Brain microvascular endothelial cell (primary cell): ENCODE results near the gene PLCB1.
"Not testable (repeated sequence)": the region's sequence is repeated elsewhere in the genome, so short reads cannot be mapped to it uniquely, and the experiment has no call there.

Source experiments
- DNase-seq: peaks from one replicate; pipeline ENCODE4 v3.0.0-alpha.2; 2020
- H3K27ac ChIP-seq: fragments of 250-450 bp; sonication (Bioruptor Pico); 2 replicates; pipeline ENCODE4 v1.5.1; 2020; ENCODE audit warnings: mild to moderate bottlenecking, moderate library complexity
- H3K27me3 ChIP-seq: fragments of 250-450 bp; sonication (Bioruptor Pico); replicated peaks from 2 replicates; pipeline ENCODE4 v1.5.1; 2020; ENCODE audit warnings: mild to moderate bottlenecking
- H3K36me3 ChIP-seq: fragments of 250-450 bp; sonication (Bioruptor Pico); replicated peaks from 2 replicates; pipeline ENCODE4 v1.5.1; 2020; ENCODE audit warnings: mild to moderate bottlenecking
- H3K4me3 ChIP-seq: 2 replicates; pipeline ENCODE4 v1.5.1; 2011; ENCODE audit warnings: low read depth, mild to moderate bottlenecking, control low read depth, low read length, moderate library complexity
- in situ Hi-C: cut with HindIII; loops from 2 replicates; pipeline ENCODE4 v1.10.0; 2017; ENCODE audit warnings: low sequenced_read_pairs, low pct_ligation_motif_present
- TF ChIP-seq, protein P1 (sequence below): IDR thresholded peaks from 2 replicates; pipeline ENCODE4 v1.5.1; 2011; ENCODE audit warnings: low read depth, mild to moderate bottlenecking, moderate library complexity, low read length, control low read depth, inconsistent platforms; ENCODE audit errors: missing control alignments

Gene PLCB1

DNA sequence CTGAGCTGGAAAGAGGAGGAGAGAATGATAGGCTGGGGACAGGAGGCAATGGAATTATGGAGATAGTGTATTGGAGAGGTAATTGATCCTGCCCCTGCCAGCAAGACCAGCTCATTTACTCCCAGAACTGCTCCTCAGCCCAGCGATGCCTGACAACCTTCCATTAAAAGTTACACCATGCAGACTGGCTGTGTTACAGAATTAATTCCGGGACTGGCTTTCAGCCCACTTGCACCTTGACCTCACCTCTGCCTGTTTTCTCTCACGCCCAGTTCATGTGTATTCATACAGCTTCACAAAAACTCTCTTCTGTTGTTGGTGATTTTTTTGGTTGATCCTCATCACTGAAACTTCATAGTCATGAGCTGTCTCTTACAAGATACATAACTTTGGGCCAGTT, 207.3 kb downstream of the PLCB1 start:
- TF ChIP-seq, protein P1, sequence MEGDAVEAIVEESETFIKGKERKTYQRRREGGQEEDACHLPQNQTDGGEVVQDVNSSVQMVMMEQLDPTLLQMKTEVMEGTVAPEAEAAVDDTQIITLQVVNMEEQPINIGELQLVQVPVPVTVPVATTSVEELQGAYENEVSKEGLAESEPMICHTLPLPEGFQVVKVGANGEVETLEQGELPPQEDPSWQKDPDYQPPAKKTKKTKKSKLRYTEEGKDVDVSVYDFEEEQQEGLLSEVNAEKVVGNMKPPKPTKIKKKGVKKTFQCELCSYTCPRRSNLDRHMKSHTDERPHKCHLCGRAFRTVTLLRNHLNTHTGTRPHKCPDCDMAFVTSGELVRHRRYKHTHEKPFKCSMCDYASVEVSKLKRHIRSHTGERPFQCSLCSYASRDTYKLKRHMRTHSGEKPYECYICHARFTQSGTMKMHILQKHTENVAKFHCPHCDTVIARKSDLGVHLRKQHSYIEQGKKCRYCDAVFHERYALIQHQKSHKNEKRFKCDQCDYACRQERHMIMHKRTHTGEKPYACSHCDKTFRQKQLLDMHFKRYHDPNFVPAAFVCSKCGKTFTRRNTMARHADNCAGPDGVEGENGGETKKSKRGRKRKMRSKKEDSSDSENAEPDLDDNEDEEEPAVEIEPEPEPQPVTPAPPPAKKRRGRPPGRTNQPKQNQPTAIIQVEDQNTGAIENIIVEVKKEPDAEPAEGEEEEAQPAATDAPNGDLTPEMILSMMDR = no peak
- no peak overlapping the region for H3K4me3 ChIP-seq
- in situ Hi-C loops = no loop called here
- H3K36me3 ChIP-seq = no peaks in the 10 kb centered on the region
- H3K27ac ChIP-seq = no peak overlapping the region
- DNase-seq = no peak
- H3K27me3 ChIP-seq = no peaks in the 10 kb centered on the region

DNA sequence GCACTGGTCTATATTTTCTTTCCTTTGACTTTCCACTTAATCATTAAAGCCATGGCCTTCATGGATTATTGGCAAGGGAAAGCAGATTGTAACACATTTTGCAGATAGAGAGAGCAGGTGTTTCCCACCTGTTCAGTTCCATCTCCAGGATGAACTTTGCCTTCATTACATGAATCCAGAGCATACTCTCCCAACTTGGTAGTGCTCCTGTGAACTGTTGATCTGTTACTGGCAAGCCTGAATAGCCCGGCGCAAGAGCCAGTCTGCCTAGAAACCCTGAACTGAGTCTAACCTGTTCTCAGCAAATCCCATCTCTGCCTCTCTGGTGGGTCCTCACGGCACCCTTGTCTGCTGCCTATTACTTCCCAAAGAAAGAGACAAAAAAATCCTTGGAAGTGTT, 210.3 kb downstream of the PLCB1 start:
- TF ChIP-seq, protein P1 = no peak
- Histone ChIP-seq H3K4me3 (no peak overlapping the region), H3K36me3 (no peaks in the 10 kb centered on the region), H3K27me3 (no peaks in the 10 kb centered on the region), H3K27ac (no peak overlapping the region)
- DNase-seq = no peak
- in situ Hi-C loops = no loop called here

DNA sequence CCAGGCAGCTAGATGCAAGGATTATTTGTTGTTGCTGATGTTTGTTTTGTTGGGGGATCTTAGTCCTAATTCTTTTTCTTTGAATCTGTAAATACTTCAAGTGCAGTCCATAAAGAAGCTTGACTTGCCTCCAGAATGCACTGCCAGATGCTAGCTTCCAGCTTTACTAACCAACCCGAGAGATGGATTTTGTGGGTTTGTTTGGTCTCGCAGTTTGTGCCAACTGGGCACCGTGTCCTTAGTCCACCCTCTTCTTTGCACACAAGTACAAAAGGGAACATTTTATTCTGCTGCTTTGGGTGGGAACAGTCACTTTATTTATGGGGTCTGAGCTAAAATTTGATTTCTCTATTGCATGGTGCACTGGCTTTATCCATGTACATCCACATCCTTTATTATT, 212.0 kb downstream of the PLCB1 start:
- H3K27me3 ChIP-seq = no peaks in the 10 kb centered on the region
- H3K4me3 ChIP-seq = no peak overlapping the region
- no peak overlapping the region for H3K27ac ChIP-seq
- no peaks in the 10 kb centered on the region for H3K36me3 ChIP-seq
- DNase-seq = no peak
- in situ Hi-C loops = no loop called here
- TF ChIP-seq, protein P1 = no peak

DNA sequence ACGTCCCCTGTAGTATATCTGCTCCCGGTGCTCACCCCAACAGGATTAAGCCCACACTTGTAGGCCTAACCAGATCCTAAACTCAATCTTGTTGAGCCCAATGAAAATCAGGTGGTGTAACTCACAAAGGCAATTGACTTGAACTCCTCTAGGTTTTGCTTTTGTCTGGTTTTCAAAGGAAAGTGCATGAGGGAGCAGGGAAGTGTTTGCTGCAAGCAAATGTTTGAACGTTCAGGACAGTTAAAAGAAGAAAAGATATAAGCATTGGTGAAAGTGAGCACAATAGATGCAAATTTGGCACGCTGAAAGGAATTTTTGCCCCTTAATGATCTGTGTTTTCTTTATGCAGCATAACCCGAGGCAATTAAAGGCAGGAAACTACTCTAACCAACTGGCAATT, 212.6 kb downstream of the PLCB1 start:
- TF ChIP-seq, protein P1 = no peak
- DNase-seq = no peak
- in situ Hi-C loops = no loop called here

DNA sequence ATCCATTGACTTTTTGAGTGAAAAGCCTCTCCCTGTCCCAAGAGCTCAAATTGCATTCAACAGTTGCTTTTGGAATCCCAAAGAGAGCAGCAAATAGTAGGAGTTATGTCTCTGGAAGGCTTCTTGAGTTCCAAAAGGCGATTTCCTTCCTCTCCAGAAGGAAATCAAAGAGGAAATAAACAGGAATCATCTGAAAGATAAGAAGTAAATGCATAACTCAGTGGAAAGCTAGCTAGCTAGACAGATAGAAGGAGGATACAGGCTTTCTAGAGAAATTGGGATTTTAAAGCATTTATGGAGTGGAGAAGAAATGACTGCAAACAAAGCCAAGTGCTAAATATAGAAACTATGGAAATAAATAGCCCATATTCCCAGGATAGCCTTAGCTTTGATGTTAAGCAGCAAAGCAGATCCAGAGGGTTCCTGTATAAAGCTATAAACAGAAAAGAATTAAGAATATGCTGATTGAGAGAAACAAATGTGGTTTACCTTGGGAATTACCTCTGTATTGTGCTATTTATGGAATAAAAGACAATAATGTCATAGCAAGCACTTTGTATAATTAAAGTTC, 214.7 kb downstream of the PLCB1 start:
- H3K4me3 ChIP-seq = no peak overlapping the region
- in situ Hi-C loops = no loop called here
- TF ChIP-seq, protein P1 = no peak

More for the DNA sequence above, 212.6 kb downstream of the PLCB1 start:
- H3K4me3 ChIP-seq = no peak overlapping the region
- H3K27me3 ChIP-seq = no peaks in the 10 kb centered on the region
- no peak overlapping the region for H3K27ac ChIP-seq
- no peaks in the 10 kb centered on the region for H3K36me3 ChIP-seq

DNA sequence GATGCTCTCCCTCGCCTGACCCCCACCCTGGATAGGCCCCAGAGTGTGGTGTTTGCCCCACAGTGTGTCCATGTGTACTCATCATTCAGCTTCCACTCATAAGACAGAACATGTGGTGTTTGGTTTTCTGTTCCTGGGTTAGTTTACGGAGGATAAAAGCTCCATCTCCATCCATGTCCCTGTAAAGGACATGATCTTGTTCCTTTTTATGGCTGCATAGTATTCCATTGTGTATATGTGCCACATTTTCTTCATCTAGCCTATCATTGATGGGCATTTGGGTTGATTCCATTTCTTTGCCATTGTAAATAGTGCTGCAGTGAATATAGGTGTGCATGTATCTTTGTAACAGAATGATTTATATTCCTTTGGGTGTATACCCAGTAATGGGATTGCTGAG, 218.2 kb downstream of the PLCB1 start:
- in situ Hi-C loops, DNase-seq, H3K36me3 ChIP-seq, H3K27ac ChIP-seq, H3K27me3 ChIP-seq, H3K4me3 ChIP-seq: not testable (repeated sequence)

More for the DNA sequence above, 214.7 kb downstream of the PLCB1 start:
- Histone ChIP-seq H3K27ac (no peak overlapping the region), H3K36me3 (no peaks in the 10 kb centered on the region), H3K27me3 (no peaks in the 10 kb centered on the region)
- DNase-seq = no peak
